ENCODE measurements around the gene ABCA2.

GRCh38 chr9:136992819-136993369 lies 35.1 kb downstream of the ABCA2 start:
- TF ChIP-seq CTCF (IDR thresholded peaks at IDR 0.05) (no peak), POLR2A (IDR thresholded peaks at IDR 0.05) (no peak)
